ENCODE measurements around the gene GNG7.
"Not testable (repeated sequence)": the region's sequence is repeated elsewhere in the genome, so short reads cannot be mapped to it uniquely, and the experiment has no call there.

GNG7 gene

GRCh38 chr19:2569596-2570465 lies 132.7 kb downstream of the GNG7 start:
- DNase-seq, result no peak

GRCh38 chr19:2567996-2568395 lies 134.5 kb downstream of the GNG7 start:
- DNase-seq, result no peak

- no peak for DNase-seq
Observed at GRCh38 chr19:2567580-2567979, 134.9 kb downstream of the GNG7 start.

- DNase-seq, result not testable (repeated sequence)
Observed at GRCh38 chr19:2563546-2563945, 138.9 kb downstream of the GNG7 start.

- no peak for DNase-seq
Observed at GRCh38 chr19:2561895-2562294, 140.6 kb downstream of the GNG7 start.

GRCh38 chr19:2561221-2561620 lies 141.3 kb downstream of the GNG7 start:
- no peak for DNase-seq

- DNase-seq, result no peak
Observed at GRCh38 chr19:2560369-2560768, 142.1 kb downstream of the GNG7 start.

GRCh38 chr19:2558543-2558942 lies 144.0 kb downstream of the GNG7 start:
- DNase-seq, result no peak

GRCh38 chr19:2558131-2558530 lies 144.4 kb downstream of the GNG7 start:
- DNase-seq, result not testable (repeated sequence)

GRCh38 chr19:2557093-2557440 lies 145.4 kb downstream of the GNG7 start:
- DNase-seq, result no peak

- no peak for DNase-seq
Observed at GRCh38 chr19:2556221-2557092, 146.0 kb downstream of the GNG7 start.

GRCh38 chr19:2555422-2556220 lies 146.9 kb downstream of the GNG7 start:
- no peak for DNase-seq

GRCh38 chr19:2554856-2555255 lies 147.6 kb downstream of the GNG7 start:
- DNase-seq, result no peak

GRCh38 chr19:2553510-2553909 lies 149.0 kb downstream of the GNG7 start:
- DNase-seq, result no peak

- DNase-seq, result no peak
Observed at GRCh38 chr19:2552859-2553258, 149.6 kb downstream of the GNG7 start.

- no peak for DNase-seq
Observed at GRCh38 chr19:2551864-2552185, 150.7 kb downstream of the GNG7 start.

- no peak for DNase-seq
Observed at GRCh38 chr19:2551172-2551863, 151.2 kb downstream of the GNG7 start.

GRCh38 chr19:2550431-2551171 lies 151.9 kb downstream of the GNG7 start:
- DNase-seq, result peak; percentile 31

GRCh38 chr19:2549701-2550191 lies 152.7 kb downstream of the GNG7 start:
- no peak for DNase-seq

- DNase-seq, result no peak
Observed at GRCh38 chr19:2548966-2549365, 153.5 kb downstream of the GNG7 start.

GRCh38 chr19:2547721-2548120 lies 154.8 kb downstream of the GNG7 start:
- DNase-seq, result no peak

All from NCI-H1436 (cell line).